ENCODE measurements around the gene ENPP6. TPM values are rescaled to one million over a fixed set of nuclear protein-coding genes. Genes with fewer than 3 reads are reported as not detected.

Gene ENPP6
- total and polyA plus RNA-seq, 2 of the 13 experiments (the other 11 are each of a cell fraction or from before 2014, with no cell fraction given): not detected

DNA sequence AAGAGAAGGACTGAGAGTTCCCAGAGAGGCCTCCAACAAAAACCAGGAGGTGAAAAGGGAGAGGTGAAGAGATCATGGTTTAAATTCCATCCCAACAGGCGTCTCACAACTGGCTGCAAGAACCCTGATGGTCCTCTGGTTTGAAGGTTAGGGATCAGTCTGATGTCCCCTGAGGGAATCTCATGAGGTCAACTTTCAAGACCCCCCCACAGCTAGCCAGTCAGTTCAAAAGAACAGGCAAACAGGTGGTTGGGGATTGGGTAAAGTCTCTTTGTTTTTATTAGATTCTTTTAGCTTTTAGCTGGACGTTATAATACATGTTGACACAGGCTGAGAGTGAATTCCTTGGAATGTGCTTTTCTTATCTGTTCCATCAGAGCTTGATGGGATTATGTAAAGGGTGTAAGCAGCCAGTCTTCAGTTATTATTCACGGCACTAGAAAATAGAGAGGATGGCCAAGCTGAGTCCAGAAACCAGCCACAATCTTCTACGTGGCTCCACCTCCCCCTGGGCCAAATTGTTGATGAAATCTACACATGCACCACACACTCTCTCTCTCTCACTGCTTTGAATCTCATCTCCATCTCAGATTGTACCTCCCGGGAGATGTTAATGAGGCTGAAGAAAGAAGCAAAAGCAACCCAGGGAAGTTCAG is 20.8 kb downstream of the ENPP6 start (continued):
- TF ChIP-seq ISX (CRISPR knock-in tag; conservative IDR thresholded peaks at IDR 0.05) (no peak), ZNF713 (CRISPR knock-in tag; IDR thresholded peaks at IDR 0.05) (no peak), SALL2 (CRISPR knock-in tag; IDR thresholded peaks at IDR 0.05) (no peak), MXD3 (CRISPR knock-in tag; IDR thresholded peaks at IDR 0.05) (no peak)

DNA sequence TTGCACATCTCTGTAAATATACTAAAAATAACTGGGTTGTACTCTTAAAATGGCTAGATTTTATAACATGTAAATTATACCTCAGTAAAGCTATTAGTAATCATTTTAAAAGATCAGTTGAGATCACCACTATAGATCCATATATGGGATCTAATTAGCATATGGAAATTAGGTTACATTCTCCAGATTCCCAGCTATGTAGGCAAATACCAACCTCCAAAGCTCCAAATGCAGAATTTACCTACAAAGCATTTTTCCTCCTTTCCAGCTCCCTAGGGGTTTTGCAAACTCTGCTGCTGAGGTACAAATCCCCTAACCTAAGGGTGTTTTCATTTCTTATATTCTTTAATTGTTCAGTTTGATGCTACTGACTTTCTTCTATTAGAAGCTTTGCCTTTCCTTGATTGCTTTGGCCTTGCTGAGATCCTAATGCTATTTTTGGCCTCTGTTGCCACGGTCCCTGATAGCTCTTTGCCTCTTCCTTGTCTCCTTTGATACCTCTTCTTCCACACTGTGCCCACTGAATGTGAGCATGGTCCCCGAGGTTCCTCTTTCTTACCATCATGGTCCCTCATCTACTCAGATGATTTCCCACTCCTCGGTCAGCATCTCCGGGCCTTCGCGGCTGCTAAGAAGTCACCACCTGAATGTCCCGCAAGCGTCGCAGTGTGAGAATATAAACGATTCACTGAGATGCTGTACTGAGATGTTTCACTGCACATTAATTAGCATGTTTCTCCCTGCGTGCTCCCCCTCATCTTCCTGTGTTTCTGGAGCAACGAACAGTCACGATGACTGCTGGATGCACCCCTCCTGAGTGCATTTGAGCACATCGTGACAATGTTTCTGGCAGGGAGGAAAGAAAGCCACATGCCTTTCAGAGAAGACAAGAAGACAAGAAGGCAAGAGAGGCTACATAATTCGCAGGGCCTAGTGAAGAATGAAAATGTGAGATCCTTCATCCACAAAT is 23.8 kb downstream of the ENPP6 start:
- DNase-seq (ENCODE audit: low spot score) (no peak), FAIRE-seq (no peak), ATAC-seq (no peak)
- intact Hi-C loops (cut with micrococcal nuclease; ENCODE audit: unreplicated experiment) (no loop called here), in situ Hi-C loops (cut with HindIII; ENCODE audit: extremely low pct_ligation_motif_present, low pct_unique_long_range_greater_than_20kb) (no loop called here)
- Histone ChIP-seq H3K36me3 (replicated peaks in 1 of 2; ENCODE audit: control insufficient read depth in 1 of 2, insufficient read depth in 2 of 2, low read length in 2 of 2) (no peaks in the 10 kb centered on the region), H3K4me1 (ENCODE audit: insufficient read depth, low read length) (no peaks in the 10 kb centered on the region), H3K4me2 (ENCODE audit: low read depth, low read length) (no peak overlapping the region), H2AFZ (ENCODE audit: low read length) (no peak overlapping the region), H3K79me2 (ENCODE audit: insufficient read depth, low read length) (no peaks in the 10 kb centered on the region), H3K27ac (ENCODE audit: extremely low read length, insufficient read depth, low read length) (no peak overlapping the region), H3K9ac (ENCODE audit: insufficient read depth, low read depth, low read length) (no peak overlapping the region), H3K27me3 (ENCODE audit: control insufficient read depth in 1 of 2, insufficient read depth in 2 of 2, low read length in 2 of 2) (no peaks in the 10 kb centered on the region; a peak in 1 of 5 replicates), H3K9me3 (ENCODE audit: low read length) (no peaks in the 10 kb centered on the region), H4K20me1 (ENCODE audit: insufficient read depth, low read length) (no peaks in the 10 kb centered on the region), H3K4me3 (replicated peaks in 1 of 3; ENCODE audit: insufficient read depth in 1 of 3, low read depth in 2 of 3, low read length in 3 of 3) (no peak overlapping the region)
- no TSS peak for BruUV-seq (replicated peaks)
- ChIA-PET CTCF (ENCODE audit: low intra/inter-chr PET ratio, low total read pairs) (no interaction called here), POLR2A (no interaction called here)
- 66% methylated on average over 15 of the region's 15 CpGs for WGBS (ENCODE audit: low lambda C conversion rate)
- TF ChIP-seq MTA1 (CRISPR knock-in tag; IDR thresholded peaks at IDR 0.05; ENCODE audit: borderline replicate concordance): no peak
- no peak for TF ChIP-seq PAXIP1 (CRISPR knock-in tag; conservative IDR thresholded peaks at IDR 0.05)
- no peak for TF ChIP-seq TRIM24 (CRISPR knock-in tag; IDR thresholded peaks at IDR 0.05)
- no peak for TF ChIP-seq ZFP62 (CRISPR knock-in tag; IDR thresholded peaks at IDR 0.05)
- TF ChIP-seq DNMT1 (CRISPR knock-in tag; IDR thresholded peaks at IDR 0.05): no peak
- no peak for TF ChIP-seq ZNF569 (CRISPR knock-in tag; IDR thresholded peaks at IDR 0.05; ENCODE audit: borderline replicate concordance)
- no peak for TF ChIP-seq AHR (CRISPR knock-in tag; IDR thresholded peaks at IDR 0.05)
- TF ChIP-seq IRF1 (CRISPR knock-in tag; IDR thresholded peaks at IDR 0.05; ENCODE audit: low read depth): no peak
- TF ChIP-seq ZNF431 (CRISPR knock-in tag; IDR thresholded peaks at IDR 0.05; ENCODE audit: borderline replicate concordance, low read depth): no peak
- TF ChIP-seq ZBTB37 (CRISPR knock-in tag; IDR thresholded peaks at IDR 0.05): no peak
- TF ChIP-seq RBM22 (optimal IDR thresholded peaks at IDR 0.05; ENCODE audit: low read length): no peak

Measured in HepG2 (cell line).